ENCODE data around the gene PDCD7. TPM values are rescaled to one million over a fixed set of nuclear protein-coding genes. Genes with fewer than 3 reads are reported as not detected.

Gene PDCD7
- total and polyA plus RNA-seq, 2 of the 4 experiments (the other 2 are of a cell fraction), result 4.7 to 12.3 TPM

GRCh38 chr15:65147902-65148301 is 14.3 kb upstream of the PDCD7 start:
- Histone ChIP-seq H4K20me1 (ENCODE audit: insufficient read depth, low read length) (no peaks in the 10 kb centered on the region), H3K9me1 (ENCODE audit: insufficient read depth, low read length) (no peaks in the 10 kb centered on the region), H4K5ac (ENCODE audit: low read depth, low read length) (no peak overlapping the region), H3K56ac (ENCODE audit: extremely low read depth, insufficient read depth, low read length) (no peak overlapping the region), H4K91ac (ENCODE audit: insufficient read depth, low read depth, low read length) (no peak overlapping the region), H3K4me2 (ENCODE audit: low read depth, low read length) (no peak overlapping the region), H3K18ac (ENCODE audit: low read depth, low read length) (no peak overlapping the region), H2BK5ac (ENCODE audit: low read depth, low read length, poor library complexity, severe bottlenecking) (no peak overlapping the region), H3K14ac (replicated peaks; ENCODE audit: low read depth, low read length) (no peak overlapping the region), H3K36me3 (ENCODE audit: control insufficient read depth, insufficient read depth, low read length) (peaks cover 15% of the 10 kb centered on the region), H3K4me1 (ENCODE audit: control insufficient read depth, insufficient read depth, low read length) (no peaks in the 10 kb centered on the region), H2BK120ac (ENCODE audit: low read depth, low read length) (no peak overlapping the region), H3K79me1 (ENCODE audit: low read depth in 1 of 2, low read length in 2 of 2) (no peaks in the 10 kb centered on the region), H2AFZ (replicated peaks; ENCODE audit: low read length, poor library complexity) (no peak overlapping the region), H2BK20ac (ENCODE audit: low read depth, low read length) (no peak overlapping the region), H3K27me3 (ENCODE audit: control insufficient read depth, insufficient read depth, low read length) (no peaks in the 10 kb centered on the region), H3K4me3 (ENCODE audit: insufficient read depth, low read depth, low read length) (no peak overlapping the region), H3K9ac (ENCODE audit: low read depth, low read length) (no peak overlapping the region), H3K27ac (ENCODE audit: insufficient read depth, low read length) (no peak overlapping the region), H2AK5ac (ENCODE audit: low read depth, low read length) (no peak overlapping the region), H3K4ac (ENCODE audit: low read depth, low read length) (no peak overlapping the region), H2BK15ac (ENCODE audit: low read depth, low read length) (no peak overlapping the region), H3K9me3 (ENCODE audit: control insufficient read depth, insufficient read depth, low read length) (no peaks in the 10 kb centered on the region), H4K8ac (ENCODE audit: low read depth in 2 of 2, low read length in 2 of 2) (no peak overlapping the region), H3K23ac (ENCODE audit: low read depth, low read length) (no peak overlapping the region), H2AK9ac (replicated peaks; ENCODE audit: low read depth, low read length, poor library complexity) (no peak overlapping the region)
- intact Hi-C loops (cut with micrococcal nuclease), result no loop called here
- ChIA-PET CTCF (interaction anchor here (1.3 kb wide), 1 partner anchor 46 kb away, joined by 3 read pairs; no protein-coding TSS in a partner anchor), POLR2A (ENCODE audit: unreplicated experiment) (no interaction called here)
- no CpG with 5 or more reads among the region's 3 CpGs for WGBS, 2 experiments (ENCODE audit: extremely low coverage in 2 of 2, insufficient read length in 1 of 2)
- dilution Hi-C loops (cut with HindIII; ENCODE audit: low sequenced_read_pairs, unreplicated experiment), result no loop called here
- BruUV-seq (replicated peaks), result no TSS peak
- TF ChIP-seq CTCF (conservative IDR thresholded peaks at IDR 0.05; ENCODE audit: low read depth, low read length), result no peak
- TF ChIP-seq RCOR1 (IDR thresholded peaks at IDR 0.05; ENCODE audit: insufficient replicate concordance, low read length), result no peak
- DNase-seq, result no peak
- in situ Hi-C loops (cut with MboI; ENCODE audit: low sequenced_read_pairs), result no loop called here
- no peak for ATAC-seq (ENCODE audit: low read depth)
